ENCODE data around the gene MGAT5. TPM values are rescaled to one million over a fixed set of nuclear protein-coding genes. Genes with fewer than 3 reads are reported as not detected.

The MGAT5 gene
- total RNA-seq, 1 experiment from 2014 or later: 22.1 TPM

GRCh38 chr2:134367213-134367612 is 113.3 kb downstream of the MGAT5 start:
- 0 out of 2 replicates have a peak, but pooled peaks cover 1% of the 10 kb centered on the region for H3K4me1 ChIP-seq
- H3K4me3 ChIP-seq (ENCODE audit: low read depth, low read length): no peak overlapping the region
- DNase-seq: no peak
- peaks cover 8% of the 10 kb centered on the region for H3K36me3 Mint-ChIP-seq (ENCODE audit: insufficient read depth, unreplicated experiment)
- no peak for TF ChIP-seq CTCF (IDR thresholded peaks at IDR 0.05; ENCODE audit: insufficient read depth in 1 of 2, low read depth in 1 of 2, low read length in 1 of 2, severe bottlenecking in 1 of 2, unreplicated experiment in 1 of 2)
- CTCF ChIA-PET: interaction anchor here (1.0 kb wide), 1 partner anchor 84 kb away, joined by 4 read pairs; no protein-coding TSS in a partner anchor
- no peaks in the 10 kb centered on the region for H3K27me3 Mint-ChIP-seq (ENCODE audit: insufficient read depth, unreplicated experiment)
- BruUV-seq (replicated peaks): no TSS peak
- intact Hi-C loops (cut with micrococcal nuclease; ENCODE audit: unreplicated experiment): no loop called here
- peaks cover 6% of the 10 kb centered on the region for H3K4me1 Mint-ChIP-seq (ENCODE audit: low read depth, unreplicated experiment)
- H3K4me3 Mint-ChIP-seq (ENCODE audit: unreplicated experiment): no peak overlapping the region
- POLR2A ChIA-PET: no interaction called here
- H3K27me3 ChIP-seq (replicated peaks; ENCODE audit: control insufficient read depth, insufficient read depth, low read length): no peaks in the 10 kb centered on the region
- H3K27ac Mint-ChIP-seq (ENCODE audit: unreplicated experiment): no peak overlapping the region
- peaks cover 1% of the 10 kb centered on the region for H3K36me3 ChIP-seq (ENCODE audit: control insufficient read depth, insufficient read depth, low read length)
- H3K9me3 Mint-ChIP-seq (ENCODE audit: unreplicated experiment): no peaks in the 10 kb centered on the region
- H3K9me3 ChIP-seq: no peaks in the 10 kb centered on the region

GRCh38 chr2:134368009-134368817 is 114.3 kb downstream of the MGAT5 start:
- no peaks in the 10 kb centered on the region for H3K36me3 Mint-ChIP-seq (ENCODE audit: insufficient read depth, unreplicated experiment)
- no peaks in the 10 kb centered on the region for H3K9me3 ChIP-seq
- H3K4me3 ChIP-seq (ENCODE audit: low read depth, low read length): no peak overlapping the region
- intact Hi-C loops (cut with micrococcal nuclease; ENCODE audit: unreplicated experiment): no loop called here
- CTCF ChIA-PET: no interaction called here
- H3K4me1 ChIP-seq: 0 out of 2 replicates have a peak, but pooled peaks cover 5% of the 10 kb centered on the region
- no peak overlapping the region for H3K4me3 Mint-ChIP-seq (ENCODE audit: unreplicated experiment)
- DNase-seq: no peak
- no peak overlapping the region for H3K27ac Mint-ChIP-seq (ENCODE audit: unreplicated experiment)
- no peaks in the 10 kb centered on the region for H3K27me3 ChIP-seq (replicated peaks; ENCODE audit: control insufficient read depth, insufficient read depth, low read length)
- BruUV-seq (replicated peaks): no TSS peak
- POLR2A ChIA-PET: no interaction called here
- peaks cover 1% of the 10 kb centered on the region for H3K36me3 ChIP-seq (ENCODE audit: control insufficient read depth, insufficient read depth, low read length)
- no peaks in the 10 kb centered on the region for H3K27me3 Mint-ChIP-seq (ENCODE audit: insufficient read depth, unreplicated experiment)
- no peak for TF ChIP-seq CTCF (IDR thresholded peaks at IDR 0.05; ENCODE audit: insufficient read depth in 1 of 2, low read depth in 1 of 2, low read length in 1 of 2, severe bottlenecking in 1 of 2, unreplicated experiment in 1 of 2)
- no peaks in the 10 kb centered on the region for H3K9me3 Mint-ChIP-seq (ENCODE audit: unreplicated experiment)
- peaks cover 6% of the 10 kb centered on the region for H3K4me1 Mint-ChIP-seq (ENCODE audit: low read depth, unreplicated experiment)

GRCh38 chr2:134369220-134369902 is 115.5 kb downstream of the MGAT5 start:
- no peak overlapping the region for H3K27ac Mint-ChIP-seq (ENCODE audit: unreplicated experiment)
- Histone ChIP-seq H3K4me3 (ENCODE audit: low read depth, low read length) (no peak overlapping the region), H3K9me3 (no peaks in the 10 kb centered on the region), H3K36me3 (ENCODE audit: control insufficient read depth, insufficient read depth, low read length) (peaks cover 1% of the 10 kb centered on the region), H3K4me1 (0 out of 2 replicates have a peak, but pooled peaks cover 5% of the 10 kb centered on the region), H3K27me3 (replicated peaks; ENCODE audit: control insufficient read depth, insufficient read depth, low read length) (no peaks in the 10 kb centered on the region)
- peaks cover 6% of the 10 kb centered on the region for H3K4me1 Mint-ChIP-seq (ENCODE audit: low read depth, unreplicated experiment)
- no peaks in the 10 kb centered on the region for H3K9me3 Mint-ChIP-seq (ENCODE audit: unreplicated experiment)
- BruUV-seq (replicated peaks): no TSS peak
- ChIA-PET POLR2A (no interaction called here), CTCF (no interaction called here)
- no peak for TF ChIP-seq CTCF (IDR thresholded peaks at IDR 0.05; ENCODE audit: insufficient read depth in 1 of 2, low read depth in 1 of 2, low read length in 1 of 2, severe bottlenecking in 1 of 2, unreplicated experiment in 1 of 2)
- no peak overlapping the region for H3K4me3 Mint-ChIP-seq (ENCODE audit: unreplicated experiment)
- no peaks in the 10 kb centered on the region for H3K36me3 Mint-ChIP-seq (ENCODE audit: insufficient read depth, unreplicated experiment)
- DNase-seq: no peak
- intact Hi-C loops (cut with micrococcal nuclease; ENCODE audit: unreplicated experiment): no loop called here
- no peaks in the 10 kb centered on the region for H3K27me3 Mint-ChIP-seq (ENCODE audit: insufficient read depth, unreplicated experiment)

Measured in Caco-2 (cell line).